Suprapubic skin (tissue), 4 donors: ENCODE data around the gene CKM.

Experiments
- CTCF ChIP-seq, 2 donors: fragments of 200-600 bp in 1 of 2; fragments of 450-650 bp in 1 of 2; sonication (generic) in 1 of 2; IDR thresholded peaks; one replicate each; pipeline ENCODE4 v1.5.1; 2016 to 2019; ENCODE audit warnings: antibody characterized with exemption in 2 of 2, mild to moderate bottlenecking in 1 of 2, moderate library complexity in 1 of 2
- EP300 ChIP-seq: sonication (generic); formaldehyde crosslinking; IDR thresholded peaks from one replicate; pipeline ENCODE4 v1.6.1; 2017; ENCODE audit warnings: antibody characterized with exemption
- POLR2A ChIP-seq, 2 donors: fragments of 450-650 bp; IDR thresholded peaks; one replicate each; pipeline ENCODE4 v1.6.1; 2017; ENCODE audit warnings: antibody characterized with exemption in 2 of 2, mild to moderate bottlenecking in 2 of 2, moderate library complexity in 2 of 2
- POLR2AphosphoS5 ChIP-seq, 3 donors: sonication (generic); formaldehyde crosslinking; IDR thresholded peaks; one replicate each; pipeline ENCODE4 v1.6.1; 2017; ENCODE audit warnings: antibody characterized with exemption in 3 of 3

DNA sequence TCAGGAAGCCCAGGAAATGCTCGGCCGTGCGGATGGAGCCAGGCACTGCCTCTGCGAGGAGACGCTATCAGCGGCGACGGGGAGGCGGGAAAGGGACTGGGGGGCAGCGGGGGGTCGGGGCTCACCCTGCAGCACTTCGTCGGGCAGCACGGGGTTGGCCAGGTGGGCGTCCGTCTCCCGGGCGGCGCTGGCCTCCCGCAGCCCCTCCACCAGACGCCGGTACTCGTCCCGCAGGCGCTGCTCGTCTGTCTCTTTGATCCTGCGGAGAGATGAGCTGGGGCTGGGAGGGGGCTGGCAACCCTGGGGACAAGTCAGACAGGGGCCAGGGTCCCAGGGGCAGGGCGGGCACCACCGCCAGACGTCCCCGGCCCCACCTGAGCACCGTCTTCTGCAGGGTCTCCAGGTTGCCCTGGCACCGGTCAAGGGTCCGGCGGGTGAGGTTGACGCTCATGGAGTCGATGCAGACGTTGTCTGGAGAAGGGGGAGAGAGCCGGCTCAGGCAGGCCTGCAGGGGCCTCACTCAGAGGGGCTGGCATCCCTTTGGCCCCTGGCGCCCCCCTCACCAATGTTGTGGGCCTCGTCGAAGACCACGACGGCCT lies 41.3 kb upstream of the CKM start:
- TF ChIP-seq CTCF (IDR thresholded peaks at IDR 0.05) = no peak
- no peak for TF ChIP-seq POLR2A (IDR thresholded peaks at IDR 0.05)
- TF ChIP-seq EP300 = no peak
- no peak for TF ChIP-seq POLR2AphosphoS5 (IDR thresholded peaks at IDR 0.05)
